WTC11 (cell line): ENCODE measurements around the gene BSPH1. TPM values are rescaled to one million over a fixed set of nuclear protein-coding genes. Genes with fewer than 3 reads are reported as not detected.
A peak's percentile ranks its signal among the peaks of the same experiment; 100 is the strongest.
"Not testable (repeated sequence)": the region's sequence is repeated elsewhere in the genome, so short reads cannot be mapped to it uniquely, and the experiment has no call there.

Source experiments
- ATAC-seq: fragments of 200-7000 bp; cut with Tn5 transposase; 2 replicates; pipeline ENCODE4 v1.10.0; 2021; ENCODE audit warnings: mild to moderate bottlenecking, moderate library complexity
- CTCF ChIA-PET: fragments of 300-600 bp; sonication (Branson Sonifier 250); formaldehyde crosslinking; loops from one replicate; lab custom pipeline; 2021; ENCODE audit warnings: antibody characterized with exemption; lab: Charles Lee
- POLR2A ChIA-PET: fragments of 350-600 bp; sonication (Branson Sonifier 250); formaldehyde crosslinking; loops from one replicate; lab custom pipeline; 2021; ENCODE audit warnings: antibody characterized with exemption; lab: Charles Lee
- DNase-seq: peaks from one replicate; pipeline ENCODE4 v3.0.0; 2021; ENCODE audit warnings: low spot score
- H3K27ac Mint-ChIP-seq: 2 replicates; pipeline ENCODE4 v1.8.0; 2021; ENCODE audit warnings: mixed read lengths
- H3K27me3 Mint-ChIP-seq: 2 replicates; pipeline ENCODE4 v1.8.0; 2021; ENCODE audit warnings: low read depth, mild to moderate bottlenecking, moderate library complexity, mixed read lengths
- H3K36me3 Mint-ChIP-seq: 2 replicates; pipeline ENCODE4 v1.8.0; 2021; ENCODE audit warnings: mixed read lengths
- H3K4me1 Mint-ChIP-seq: 2 replicates; pipeline ENCODE4 v1.8.0; 2022; ENCODE audit warnings: mixed read lengths
- H3K4me3 Mint-ChIP-seq: 2 replicates; pipeline ENCODE4 v1.8.0; 2021; ENCODE audit warnings: mild to moderate bottlenecking, moderate library complexity, mixed read lengths
- H3K9me3 Mint-ChIP-seq: 2 replicates; pipeline ENCODE4 v1.8.0; 2021; ENCODE audit warnings: mixed read lengths
- ATF2 ChIP-seq: sonication (generic); formaldehyde crosslinking; IDR thresholded peaks from 2 replicates; pipeline ENCODE4 v1.8.1; 2022; ENCODE audit warnings: low read depth, missing genetic modification reagents, borderline replicate concordance
- E2F1 ChIP-seq: sonication (generic); formaldehyde crosslinking; IDR thresholded peaks from 2 replicates; pipeline ENCODE4 v1.8.0; 2022; ENCODE audit warnings: mild to moderate bottlenecking, missing genetic modification reagents
- HMGA2 ChIP-seq: fragments of 250-450 bp; sonication (Bioruptor Pico); IDR thresholded peaks from 2 replicates; pipeline ENCODE4 v1.4.0; 2021; ENCODE audit warnings: mild to moderate bottlenecking, moderate library complexity
- HMGXB4 ChIP-seq: sonication (generic); formaldehyde crosslinking; IDR thresholded peaks from 2 replicates; pipeline ENCODE4 v1.8.1; 2023; ENCODE audit warnings: mild to moderate bottlenecking, moderate library complexity, missing genetic modification reagents
- JUN ChIP-seq: sonication (generic); formaldehyde crosslinking; IDR thresholded peaks from 2 replicates; pipeline ENCODE4 v1.8.0; 2023; ENCODE audit warnings: mild to moderate bottlenecking, missing genetic modification reagents
- MLX ChIP-seq: sonication (generic); formaldehyde crosslinking; IDR thresholded peaks from 2 replicates; pipeline ENCODE4 v1.8.1; 2023; ENCODE audit warnings: mild to moderate bottlenecking, missing genetic modification reagents, moderate library complexity
- NR2C2 ChIP-seq: sonication (generic); formaldehyde crosslinking; IDR thresholded peaks from 2 replicates; pipeline ENCODE4 v1.8.0; 2022; ENCODE audit warnings: mild to moderate bottlenecking, missing genetic modification reagents
- NR3C1 ChIP-seq: sonication (generic); formaldehyde crosslinking; conservative IDR thresholded peaks from 2 replicates; pipeline ENCODE4 v1.8.1; 2023; ENCODE audit warnings: low read depth, mild to moderate bottlenecking, missing genetic modification reagents
- PRDM15 ChIP-seq: sonication (generic); formaldehyde crosslinking; IDR thresholded peaks from 2 replicates; pipeline ENCODE4 v1.8.0; 2022; ENCODE audit warnings: missing genetic modification reagents
- RORB ChIP-seq: fragments of 250-450 bp; sonication (Bioruptor Pico); IDR thresholded peaks from 2 replicates; pipeline ENCODE4 v1.9.0; 2021; ENCODE audit warnings: mild to moderate bottlenecking
- STAT6 ChIP-seq: sonication (generic); formaldehyde crosslinking; conservative IDR thresholded peaks from 2 replicates; pipeline ENCODE4 v1.8.1; 2023; ENCODE audit warnings: mild to moderate bottlenecking, low read depth, missing genetic modification reagents, moderate library complexity
- USF2 ChIP-seq: sonication (generic); formaldehyde crosslinking; IDR thresholded peaks from 2 replicates; pipeline ENCODE4 v1.8.1; 2023; ENCODE audit warnings: mild to moderate bottlenecking, missing genetic modification reagents, moderate library complexity
- ZNF219 ChIP-seq: sonication (generic); formaldehyde crosslinking; IDR thresholded peaks from 2 replicates; pipeline ENCODE4 v1.8.0; 2023; ENCODE audit warnings: missing genetic modification reagents, mild to moderate bottlenecking, borderline replicate concordance
- ZNF232 ChIP-seq: sonication (generic); formaldehyde crosslinking; IDR thresholded peaks from 2 replicates; pipeline ENCODE4 v1.8.0; 2022; ENCODE audit warnings: mild to moderate bottlenecking, missing genetic modification reagents
- ZNF281 ChIP-seq: sonication (generic); formaldehyde crosslinking; IDR thresholded peaks from 2 replicates; pipeline ENCODE4 v1.8.0; 2023; ENCODE audit warnings: mild to moderate bottlenecking, missing genetic modification reagents
- ZNF416 ChIP-seq: fragments of 250-450 bp; sonication (Bioruptor Pico); IDR thresholded peaks from 2 replicates; pipeline ENCODE4 v1.9.0; 2021; ENCODE audit warnings: mild to moderate bottlenecking, inconsistent platforms
- ZSCAN18 ChIP-seq: fragments of 250-450 bp; sonication (Bioruptor Pico); IDR thresholded peaks from 2 replicates; pipeline ENCODE4 v2.1.2; 2022; ENCODE audit warnings: mild to moderate bottlenecking, moderate library complexity
- total RNA-seq: library from RNA; stranded (reverse); gene quantifications from 3 replicates; pipeline ENCODE4 v1.2.3, GENCODE V29; 2021

The BSPH1 gene
- total RNA-seq, 1 experiment from 2014 or later = not detected

- TF ChIP-seq E2F1 = no peak
Measured at GRCh38 chr19:47991191-47991808, 670 bp downstream of the BSPH1 start (continued).

GRCh38 chr19:47973529-47973928 is 18.4 kb downstream of the BSPH1 start:
- ChIA-PET CTCF (interaction anchor here (0.6 to 1.7 kb wide), 2 partner anchors 10 to 1447 kb away, joined by 4 to 5 read pairs; no protein-coding TSS in a partner anchor), POLR2A (no interaction called here)
- H3K4me1 Mint-ChIP-seq = no peaks in the 10 kb centered on the region
- DNase-seq = no peak
- no peaks in the 10 kb centered on the region for H3K36me3 Mint-ChIP-seq
- H3K27me3 Mint-ChIP-seq = peaks cover 6% of the 10 kb centered on the region
- no peak overlapping the region for H3K4me3 Mint-ChIP-seq
- H3K27ac Mint-ChIP-seq = no peak overlapping the region
- no peak for ATAC-seq
- TF ChIP-seq ATF2 (CRISPR knock-in tag) (no peak), ZNF281 (CRISPR knock-in tag) (no peak), ZSCAN18 (CRISPR knock-in tag) (no peak), HMGXB4 (CRISPR knock-in tag) (no peak), JUN (CRISPR knock-in tag) (no peak), MLX (no peak), PRDM15 (CRISPR knock-in tag) (no peak), ZNF232 (no peak), ZNF416 (CRISPR knock-in tag) (no peak), RORB (CRISPR knock-in tag) (no peak), USF2 (no peak), NR3C1 (no peak), ZNF219 (no peak), STAT6 (CRISPR knock-in tag) (no peak), NR2C2 (CRISPR knock-in tag) (no peak), HMGA2 (CRISPR knock-in tag) (no peak)
- H3K9me3 Mint-ChIP-seq = peaks cover 7% of the 10 kb centered on the region

- H3K27me3 Mint-ChIP-seq, POLR2A ChIA-PET: not testable (repeated sequence)
Measured at GRCh38 chr19:47955936-47956335, 36.0 kb downstream of the BSPH1 start.

More at GRCh38 chr19:47955936-47956335, 36.0 kb downstream of the BSPH1 start:
- H3K9me3 Mint-ChIP-seq, H3K27ac Mint-ChIP-seq, ATAC-seq, CTCF ChIA-PET, H3K4me3 Mint-ChIP-seq, H3K4me1 Mint-ChIP-seq, H3K36me3 Mint-ChIP-seq: not testable (repeated sequence)
- peak; percentile 30 for DNase-seq
